ENCODE data around the gene CABP2.

CABP2 gene

GRCh38 chr11:67507864-67508485, 15.3 kb downstream of the CABP2 start, which contains the start of gene CDK2AP2:
TSS of gene CDK2AP2 (minus strand) at chr11:67508162. CDS start at chr11:67508082, 80 bp downstream.
- DNase-seq (ENCODE audit: low read depth): peak; percentile 98

DNA sequence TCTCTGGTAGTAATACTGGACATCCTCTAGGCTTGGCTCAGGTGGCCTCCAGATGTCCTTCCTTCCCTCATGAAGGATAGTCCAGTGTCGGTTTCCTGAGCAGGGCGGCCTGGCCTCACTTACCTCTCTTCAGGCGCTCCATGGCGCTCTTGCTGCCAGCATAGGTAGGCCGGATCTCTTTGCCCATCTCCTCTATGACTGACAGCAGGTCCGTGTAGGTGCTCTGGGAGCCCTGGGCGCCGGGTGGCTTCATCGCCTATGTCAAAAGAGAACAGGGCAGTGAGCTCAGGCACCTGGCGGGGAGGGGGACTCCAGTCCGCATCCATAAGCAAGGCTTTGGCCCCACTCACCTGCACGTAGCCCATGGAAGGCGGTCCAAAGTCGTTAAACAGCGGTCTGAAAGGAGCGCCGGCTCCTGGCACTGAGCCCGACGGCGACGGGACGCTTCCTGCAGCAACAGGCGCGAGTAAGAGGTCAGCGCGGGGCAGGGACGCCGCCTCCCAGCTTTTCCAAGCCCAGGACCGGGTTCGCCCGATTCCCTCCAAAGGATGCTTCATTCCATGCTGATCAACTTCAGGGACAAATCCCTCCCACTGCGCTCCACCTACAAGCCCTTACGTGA, 15.9 kb downstream of the CABP2 start:
- DNase-seq (ENCODE audit: low read depth): peak; percentile 52

- DNase-seq (ENCODE audit: low read depth): no peak
Measured at GRCh38 chr11:67506426-67507051, 16.7 kb downstream of the CABP2 start.

DNA sequence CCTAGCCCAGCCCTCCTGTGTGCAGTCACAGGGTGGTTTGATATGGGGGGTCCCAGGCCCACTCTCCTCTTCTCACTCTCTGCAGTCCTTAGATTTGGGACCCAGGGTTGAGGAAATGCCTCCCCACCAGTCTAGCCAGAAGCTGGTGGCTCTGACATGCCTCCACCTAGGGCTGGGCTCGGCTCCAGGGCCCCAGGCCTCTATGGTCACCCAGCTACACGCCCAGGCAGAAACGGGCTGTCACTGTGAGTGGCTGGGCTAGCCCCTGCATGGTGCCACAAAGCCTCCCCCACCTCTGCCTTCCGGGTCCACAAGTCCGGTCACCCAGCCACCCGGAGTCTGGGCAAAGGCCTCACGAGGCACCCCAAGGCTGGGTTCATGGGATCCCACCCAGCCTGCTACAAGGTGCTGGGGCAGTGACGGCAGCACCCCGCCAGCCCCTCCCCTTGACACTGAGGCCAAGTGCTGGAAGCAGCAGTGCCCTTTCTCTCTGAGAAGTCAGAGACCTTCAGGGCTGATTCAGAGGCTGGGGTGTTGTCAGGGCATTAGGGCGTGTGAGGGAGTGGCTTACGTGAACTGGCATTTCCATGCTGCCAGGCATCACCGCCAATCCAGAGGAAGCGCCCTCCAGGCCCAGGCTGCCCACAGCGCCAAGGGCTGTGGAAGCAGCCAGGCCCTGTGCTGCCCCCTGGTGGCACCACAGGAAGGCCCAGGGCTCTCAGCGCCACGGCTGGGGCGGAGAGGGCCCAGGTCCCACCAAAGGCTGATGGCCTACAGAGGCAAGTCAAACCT, 17.4 kb downstream of the CABP2 start:
- DNase-seq (ENCODE audit: low read depth): peak; percentile 91

- peak; percentile 14 for DNase-seq (ENCODE audit: low read depth)
Measured at GRCh38 chr11:67504950-67505581, 18.2 kb downstream of the CABP2 start, which contains the start of gene PITPNM1. TSS of gene PITPNM1 (minus strand) at chr11:67505363. CDS start at chr11:67504180, 1,183 bp downstream.

- no peak for DNase-seq (ENCODE audit: low read depth)
Measured at GRCh38 chr11:67504005-67504949, 19.0 kb downstream of the CABP2 start.

DNA sequence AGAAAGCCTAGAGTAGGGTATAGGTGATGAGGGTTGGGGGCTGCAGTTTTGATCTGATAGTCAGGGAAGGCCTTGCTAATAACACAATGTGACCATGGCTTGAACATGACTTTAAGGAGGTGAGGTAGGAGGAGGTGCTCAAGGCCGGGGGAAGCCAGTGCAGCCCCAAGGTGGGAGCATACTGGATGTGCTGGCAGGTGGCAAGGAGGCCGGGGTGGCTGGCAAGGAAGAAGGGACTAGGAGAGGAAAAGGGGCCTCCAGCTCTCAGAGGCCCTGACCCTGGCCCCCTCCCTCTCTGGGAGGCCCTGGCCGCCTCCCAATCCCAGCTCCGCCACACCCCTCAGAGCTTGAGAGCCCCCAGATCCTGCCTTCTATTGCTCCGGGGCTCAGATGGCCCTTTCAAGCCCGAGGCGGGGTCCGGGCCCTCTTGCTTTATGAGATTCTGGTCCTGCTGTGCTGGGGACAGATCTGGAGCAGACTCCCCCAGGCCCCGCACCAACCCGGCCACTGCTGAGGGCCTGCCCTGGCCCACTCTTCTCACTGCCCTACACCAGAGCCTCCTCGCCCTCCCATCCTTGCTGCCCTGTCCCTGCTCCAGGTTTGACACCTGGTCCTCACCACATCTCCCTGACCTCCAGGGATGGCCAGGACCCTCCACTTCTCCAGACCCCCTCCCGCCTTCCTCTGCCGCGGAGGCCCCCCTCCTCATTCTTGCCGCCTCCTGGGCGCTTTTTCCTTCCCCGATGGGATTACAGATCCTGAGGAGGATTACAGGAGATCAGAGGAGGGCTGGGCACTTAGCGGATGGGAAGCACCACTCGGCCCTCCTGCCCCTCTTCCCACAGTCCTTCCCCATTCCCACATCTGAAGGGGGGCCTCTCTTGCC, 19.9 kb downstream of the CABP2 start:
- DNase-seq (ENCODE audit: low read depth): no peak

GRCh38 chr11:67502328-67502979, 20.8 kb downstream of the CABP2 start:
- no peak for DNase-seq (ENCODE audit: low read depth)

- no peak for DNase-seq (ENCODE audit: low read depth)
Measured at GRCh38 chr11:67501854-67502253, 21.4 kb downstream of the CABP2 start.

- no peak for DNase-seq (ENCODE audit: low read depth)
Measured at GRCh38 chr11:67500831-67501715, 22.2 kb downstream of the CABP2 start.

DNA sequence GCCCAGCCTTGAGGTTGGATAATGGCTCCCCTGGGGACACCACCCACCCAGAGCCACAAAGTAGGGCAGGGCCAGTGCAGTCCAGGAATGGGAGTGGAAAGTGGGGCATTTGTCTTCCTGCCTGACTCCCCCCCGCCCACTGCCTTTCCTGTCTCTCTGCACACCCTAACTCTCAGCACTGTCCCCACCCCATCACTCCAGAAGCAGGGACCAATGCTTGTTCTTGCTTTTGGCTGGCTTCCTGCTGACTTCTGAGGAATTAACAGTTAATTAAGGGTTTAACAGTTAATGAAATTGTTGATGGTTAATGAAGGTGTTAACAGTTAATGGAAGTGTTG, 22.8 kb downstream of the CABP2 start:
- DNase-seq (ENCODE audit: low read depth): no peak

DNA sequence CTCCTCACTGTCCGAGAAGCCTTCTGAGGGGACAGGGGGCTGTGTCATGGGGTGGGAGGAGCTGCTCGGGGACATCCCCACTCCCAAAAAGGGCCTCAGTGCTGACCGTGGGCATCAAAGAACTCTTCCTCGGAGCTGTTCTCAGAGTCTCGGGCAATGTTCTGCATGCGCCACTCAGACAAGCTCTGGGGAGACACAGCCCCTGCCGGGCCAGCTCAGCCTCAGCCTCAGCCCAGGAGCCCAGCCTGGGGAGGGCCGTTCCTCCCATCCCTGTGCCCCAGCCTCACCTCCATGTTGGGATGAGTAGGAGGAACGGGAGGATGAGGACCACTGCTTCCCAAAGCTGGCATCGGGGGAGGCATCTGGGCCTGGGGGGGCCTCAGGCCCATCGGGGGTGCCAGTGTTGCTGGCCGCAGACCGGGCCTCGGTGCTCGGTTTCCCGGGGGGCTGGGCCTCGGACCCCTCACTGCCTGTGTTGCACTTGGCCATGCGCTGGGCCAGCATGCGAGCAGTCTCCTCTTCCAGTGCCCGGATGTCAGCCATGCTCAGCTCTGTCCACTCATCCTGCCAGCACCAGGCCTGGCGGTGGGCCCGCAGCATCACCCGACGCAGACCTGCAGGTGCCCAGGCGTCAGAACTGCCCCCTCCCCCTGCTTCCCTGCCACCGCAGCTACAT, 23.3 kb downstream of the CABP2 start:
- no peak for DNase-seq (ENCODE audit: low read depth)

DNA sequence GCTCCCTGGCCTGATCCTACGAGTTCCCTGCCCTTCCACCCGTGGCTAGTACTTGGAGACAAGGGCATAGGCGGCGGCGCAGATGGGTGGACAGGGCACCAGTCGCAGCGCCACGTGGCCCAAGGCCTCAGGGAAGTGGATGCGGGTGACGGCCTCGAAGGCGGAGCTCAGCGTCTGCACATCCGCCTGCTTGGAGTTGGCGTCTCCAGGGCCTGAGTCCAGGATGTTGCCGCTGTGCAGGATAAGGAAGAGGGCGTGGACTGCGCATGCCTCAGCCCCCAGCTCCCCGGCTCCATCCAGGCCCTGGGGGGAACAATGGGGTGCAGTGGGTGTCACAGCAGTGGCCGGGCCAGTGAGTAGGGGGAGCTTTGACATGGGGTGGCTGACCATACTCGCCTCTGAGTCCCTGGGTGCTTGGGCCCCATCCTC, 24.7 kb downstream of the CABP2 start:
- DNase-seq (ENCODE audit: low read depth): no peak

DNA sequence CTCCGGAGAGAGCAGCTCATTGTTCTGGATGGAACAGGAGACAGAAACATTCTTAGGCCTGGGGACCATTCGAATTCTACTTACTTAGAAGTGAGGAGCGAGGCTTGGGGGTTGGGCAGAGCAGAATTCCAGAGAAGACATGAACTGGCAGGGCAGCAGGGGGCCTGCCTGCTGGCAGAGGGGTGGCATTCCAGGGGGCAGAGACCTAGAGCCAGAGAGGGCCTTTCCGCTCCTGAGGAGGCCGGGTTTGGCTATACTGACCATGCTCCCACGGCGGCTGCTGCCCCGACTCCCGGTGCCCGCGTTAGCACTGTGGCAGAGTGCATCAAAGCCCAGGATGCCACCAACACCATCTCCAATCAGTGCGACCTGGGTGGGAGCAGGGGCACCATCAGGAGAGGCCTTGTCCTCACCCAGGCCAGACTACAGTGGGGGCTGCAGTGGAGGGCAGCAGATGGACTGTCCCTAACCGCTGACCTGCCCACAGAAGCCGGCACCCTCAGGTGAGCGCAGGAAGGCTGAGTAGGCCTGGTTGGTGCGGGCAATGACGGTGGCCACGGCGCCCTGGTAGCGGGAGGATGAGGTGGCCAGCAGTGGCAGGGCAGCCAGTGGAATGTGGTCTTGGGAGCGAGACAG, 25.5 kb downstream of the CABP2 start:
- DNase-seq (ENCODE audit: low read depth): no peak

GRCh38 chr11:67496113-67496512, 27.1 kb downstream of the CABP2 start:
- no peak for DNase-seq (ENCODE audit: low read depth)

DNA sequence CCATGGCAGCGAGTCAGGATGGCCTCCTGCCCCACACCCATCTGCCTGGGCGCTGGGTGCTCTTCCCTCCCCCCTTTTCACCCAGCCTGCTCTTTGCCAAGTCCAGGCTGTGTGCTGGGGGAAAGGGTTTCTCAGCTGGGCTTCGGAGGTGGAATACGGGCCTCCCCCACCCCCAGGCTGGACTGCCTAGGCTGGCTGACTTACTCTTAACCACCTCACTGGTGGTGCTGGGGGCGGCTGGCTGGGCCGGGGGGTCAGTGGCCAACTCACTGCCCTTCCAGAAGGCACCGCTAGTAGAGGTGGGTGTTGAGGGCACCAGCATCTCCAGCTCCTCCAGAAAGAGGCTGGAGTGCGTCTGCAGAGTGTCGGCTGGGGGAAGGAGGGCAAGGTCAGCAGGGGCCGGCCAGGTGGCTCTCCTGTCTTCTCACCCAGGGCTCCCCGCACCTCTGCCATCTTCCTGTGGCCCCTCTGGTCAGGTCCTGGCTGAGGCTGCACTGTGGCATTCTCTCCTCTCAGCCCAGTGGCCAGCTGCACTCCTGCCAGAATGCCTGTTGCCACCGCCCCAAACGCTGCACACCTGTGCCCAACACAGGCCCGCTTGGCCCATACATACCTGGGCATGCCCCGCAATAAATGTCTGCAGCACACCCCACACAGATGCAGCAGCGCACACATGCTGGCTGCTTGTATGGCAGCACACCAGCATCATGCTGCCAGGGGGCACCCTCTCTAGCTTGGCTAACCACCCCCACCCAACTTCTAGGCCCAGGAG, 27.8 kb downstream of the CABP2 start:
- no peak for DNase-seq (ENCODE audit: low read depth)

Data from fibroblast of the conjunctiva (primary cell).